Measurements from ENCODE around the gene DIAPH2.

Gene DIAPH2

GRCh38 chrX:97294041-97294440, 609.4 kb downstream of the DIAPH2 start:
- no peak for DNase-seq (ENCODE audit: extremely low read depth, low read depth)
- TF ChIP-seq CTCF (IDR thresholded peaks at IDR 0.05; ENCODE audit: low read depth, low read length, missing control alignments): no peak
- no peak overlapping the region for H3K4me3 ChIP-seq (replicated peaks; ENCODE audit: low read depth, low read length)

- H3K4me3 ChIP-seq (replicated peaks; ENCODE audit: low read depth, low read length): no peak overlapping the region
- no peak for TF ChIP-seq CTCF (IDR thresholded peaks at IDR 0.05; ENCODE audit: low read depth, low read length, missing control alignments)
- DNase-seq (ENCODE audit: extremely low read depth, low read depth): no peak
Measured at GRCh38 chrX:97295954-97296353, 611.3 kb downstream of the DIAPH2 start.

- no peak for DNase-seq (ENCODE audit: extremely low read depth, low read depth)
- TF ChIP-seq CTCF (IDR thresholded peaks at IDR 0.05; ENCODE audit: low read depth, low read length, missing control alignments): no peak
- no peak overlapping the region for H3K4me3 ChIP-seq (replicated peaks; ENCODE audit: low read depth, low read length)
Measured at GRCh38 chrX:97306771-97307470, 622.3 kb downstream of the DIAPH2 start.

DNA sequence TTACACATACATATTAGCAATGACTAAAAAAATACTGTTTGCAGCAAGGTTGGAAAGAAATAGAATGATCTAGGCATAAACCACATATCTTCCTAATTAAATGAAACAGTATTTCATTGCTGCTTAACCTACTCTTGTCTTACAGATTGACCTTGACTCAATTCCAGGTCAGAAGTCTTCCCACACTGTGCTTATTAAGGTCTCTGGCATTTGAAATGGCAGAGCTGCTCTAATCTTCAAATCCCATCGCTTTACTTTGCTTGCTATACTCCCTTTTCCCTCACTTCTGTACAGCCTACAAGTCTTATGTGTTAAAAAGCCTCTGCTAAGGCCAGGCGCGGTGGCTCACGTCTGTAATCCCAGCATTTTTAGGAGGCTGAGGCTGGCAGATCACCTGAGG, 623.5 kb downstream of the DIAPH2 start:
- no peak overlapping the region for H3K4me3 ChIP-seq (replicated peaks; ENCODE audit: low read depth, low read length)
- no peak for DNase-seq (ENCODE audit: extremely low read depth, low read depth)
- TF ChIP-seq CTCF (IDR thresholded peaks at IDR 0.05; ENCODE audit: low read depth, low read length, missing control alignments): no peak

DNA sequence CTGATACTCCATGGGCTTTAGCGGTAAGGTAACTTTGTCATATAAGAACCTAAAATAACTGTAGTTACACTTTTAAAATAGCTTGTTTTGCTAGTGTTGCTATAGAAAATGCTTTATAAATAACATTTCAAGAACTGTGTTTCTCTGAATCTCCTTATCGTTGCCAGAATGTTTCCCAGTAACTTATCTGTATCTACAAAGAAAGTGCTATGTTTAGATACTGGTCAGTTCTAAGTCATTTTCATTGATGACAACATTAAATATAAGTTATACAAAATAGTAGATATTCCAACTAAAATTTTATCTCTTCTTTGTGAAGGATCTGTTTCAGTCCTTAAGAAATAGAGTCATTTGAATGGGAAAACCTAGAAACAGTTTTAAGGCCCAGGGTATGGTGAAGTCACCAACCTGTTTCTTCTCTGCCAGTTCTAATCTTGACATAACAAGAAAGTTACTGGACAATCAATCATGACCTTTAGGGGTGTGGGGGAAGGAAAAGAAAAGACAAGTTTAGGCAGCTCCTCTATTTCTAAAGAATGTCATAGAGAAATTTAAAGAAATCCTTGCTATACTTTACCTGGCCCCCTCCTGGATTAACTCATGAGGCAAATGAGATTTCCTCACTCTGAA, 625.0 kb downstream of the DIAPH2 start:
- no peak overlapping the region for H3K4me3 ChIP-seq (replicated peaks; ENCODE audit: low read depth, low read length)
- no peak for TF ChIP-seq CTCF (IDR thresholded peaks at IDR 0.05; ENCODE audit: low read depth, low read length, missing control alignments)
- DNase-seq (ENCODE audit: extremely low read depth, low read depth): no peak

- no peak for DNase-seq (ENCODE audit: extremely low read depth, low read depth)
- H3K4me3 ChIP-seq (replicated peaks; ENCODE audit: low read depth, low read length): no peak overlapping the region
- no peak for TF ChIP-seq CTCF (IDR thresholded peaks at IDR 0.05; ENCODE audit: low read depth, low read length, missing control alignments)
Measured at GRCh38 chrX:97310373-97310772, 625.7 kb downstream of the DIAPH2 start.

Data from HFF-Myc (cell line).